AML-193 (cell line): ENCODE results near the gene MRPL50.

Source experiments
- DNase-seq, 2 experiments: peaks; one replicate each; lab custom pipeline; 2025; lab: John Stamatoyannopoulos, UW

MRPL50 gene

DNA sequence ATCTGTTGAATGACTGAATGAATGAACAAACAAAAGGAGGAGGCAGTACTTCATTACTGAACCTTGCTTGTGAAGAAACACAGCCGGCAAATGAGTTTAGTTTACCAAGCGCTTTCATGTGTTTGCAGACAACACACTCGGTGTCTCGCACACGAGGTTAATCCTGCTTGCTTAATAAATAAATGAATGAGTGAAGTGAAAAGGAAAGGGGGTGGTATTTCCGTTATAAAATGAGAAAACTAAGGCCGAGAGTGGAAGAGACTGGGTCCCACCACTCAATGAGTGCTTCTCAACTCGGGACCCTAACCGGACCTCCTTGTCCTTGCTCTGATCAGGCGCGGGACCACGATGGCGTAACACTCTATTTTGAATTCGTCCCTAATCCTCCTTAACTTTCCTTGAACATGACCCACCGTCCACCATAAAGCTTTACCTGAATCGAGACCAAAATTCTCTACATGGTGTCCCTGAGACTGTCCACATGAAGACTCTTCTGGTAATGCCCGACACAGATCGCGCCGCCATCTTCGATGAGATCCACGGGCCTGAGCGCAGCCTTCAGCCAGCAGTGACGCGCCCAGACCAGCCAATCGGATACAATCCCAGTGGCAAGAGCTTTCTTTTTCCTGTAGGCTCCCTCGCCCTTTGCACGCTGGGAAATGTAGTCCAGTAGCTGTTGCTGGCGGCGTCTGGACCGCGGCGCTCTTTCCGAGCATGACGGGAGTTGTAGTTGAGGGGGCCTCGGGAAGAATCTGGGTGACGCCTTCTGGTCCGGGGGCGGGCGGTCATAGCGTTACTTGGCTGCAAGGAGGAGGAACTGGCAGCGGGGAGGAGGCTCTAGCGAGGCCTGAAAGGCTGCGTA lies at the start of gene MRPL50, which contains the start of gene ZNF189:
Gene MRPL50 (minus strand): TSS at position 551 of the 862 bp plus-strand sequence. CDS start 26 bp downstream, at position 525.
Gene ZNF189 (plus strand): TSS at position 784 of the 862 bp plus-strand sequence. CDS start 306 bp downstream, outside the sequence.
- DNase-seq = peak; percentile 97 to 98

DNA sequence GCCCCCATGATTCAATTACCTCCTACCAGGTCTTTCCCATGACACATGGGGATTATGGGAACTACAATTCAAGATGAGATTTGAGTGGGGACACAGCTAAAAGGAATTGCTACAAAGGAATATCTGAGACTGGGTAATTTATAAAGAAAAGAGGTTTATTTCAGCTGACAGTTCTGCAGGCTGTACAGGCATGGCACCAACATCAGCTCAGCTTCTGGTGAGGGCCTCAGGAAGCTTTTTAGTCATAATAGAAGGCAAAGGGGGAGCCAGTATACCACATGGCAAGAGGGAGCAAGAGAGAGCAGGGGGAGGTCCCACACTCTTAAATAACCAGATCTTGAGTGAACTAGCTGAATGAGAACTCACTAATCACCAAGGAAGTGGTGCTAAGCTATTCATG lies 48.3 kb upstream of the MRPL50 start:
- DNase-seq = no peak

DNA sequence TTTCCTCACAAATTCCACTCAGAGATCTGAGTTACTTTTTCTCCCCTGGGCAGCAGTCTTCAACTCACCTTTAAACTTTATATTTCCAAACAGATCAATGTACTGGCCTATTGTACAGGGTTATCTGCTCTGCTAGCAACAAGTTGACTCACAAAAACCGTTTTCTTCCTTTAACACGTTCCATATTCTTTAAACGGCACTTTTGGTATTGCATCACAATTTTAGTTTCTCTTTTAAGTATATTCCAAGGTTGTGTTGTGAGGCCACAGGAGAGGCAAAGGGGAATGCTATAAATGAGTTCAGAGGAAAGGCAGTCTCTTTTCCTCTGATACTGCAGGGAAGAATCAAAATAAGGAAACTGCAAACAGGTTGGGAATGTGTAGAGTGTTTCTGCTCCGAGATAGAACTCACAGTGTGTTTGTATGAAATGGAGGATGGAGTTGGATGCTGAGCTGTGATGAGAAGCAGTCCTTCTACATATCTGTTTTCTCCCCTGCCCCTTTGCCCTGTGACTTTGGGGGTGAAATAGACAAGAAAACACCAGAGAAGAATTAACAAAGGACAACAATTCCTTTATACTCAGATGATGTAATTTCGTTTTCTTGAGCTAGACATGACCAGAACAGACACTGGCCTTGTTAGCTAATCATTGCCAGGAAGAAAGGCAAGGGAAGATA lies 47.1 kb upstream of the MRPL50 start:
- peak; percentile 4 to 5 for DNase-seq

DNA sequence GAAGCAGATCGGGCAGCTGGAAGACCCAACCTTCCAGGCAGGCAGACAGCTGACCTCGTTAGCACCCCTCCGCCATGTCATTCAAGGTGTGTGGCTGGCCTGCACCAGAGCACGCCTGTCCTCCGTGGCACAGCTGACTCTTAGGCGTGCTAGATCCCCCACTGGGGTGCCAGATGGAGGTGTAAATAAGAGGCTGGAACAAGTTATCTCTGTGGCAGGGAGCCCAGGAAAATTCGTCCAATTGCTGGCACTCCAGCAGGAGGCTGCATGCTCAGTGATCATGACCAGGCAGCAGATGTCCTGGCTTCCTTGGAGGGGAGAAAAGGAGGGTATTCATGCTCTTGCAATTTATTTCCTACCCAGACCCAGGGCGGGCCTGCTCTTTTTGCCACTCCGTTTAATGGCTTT lies 45.0 kb upstream of the MRPL50 start:
- no peak for DNase-seq

DNA sequence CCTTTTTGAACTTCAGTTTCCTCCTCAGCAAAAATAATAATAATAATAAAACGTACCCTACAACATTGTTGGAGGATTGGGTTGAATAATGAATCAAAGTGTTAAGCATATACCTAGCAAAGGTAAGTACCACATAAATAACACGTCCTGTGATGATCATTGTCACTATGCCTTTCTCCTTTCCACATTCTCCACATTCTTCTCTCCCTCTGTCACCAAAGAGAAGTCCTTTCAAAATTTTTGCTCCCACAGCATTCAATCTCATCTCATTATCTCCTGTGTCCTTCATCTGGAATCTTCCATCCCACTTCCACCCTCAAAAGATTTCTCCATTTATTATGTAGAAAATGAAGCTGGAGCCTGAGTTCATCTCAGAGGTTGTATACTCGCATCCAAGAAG lies 44.3 kb upstream of the MRPL50 start:
- no peak for DNase-seq

DNA sequence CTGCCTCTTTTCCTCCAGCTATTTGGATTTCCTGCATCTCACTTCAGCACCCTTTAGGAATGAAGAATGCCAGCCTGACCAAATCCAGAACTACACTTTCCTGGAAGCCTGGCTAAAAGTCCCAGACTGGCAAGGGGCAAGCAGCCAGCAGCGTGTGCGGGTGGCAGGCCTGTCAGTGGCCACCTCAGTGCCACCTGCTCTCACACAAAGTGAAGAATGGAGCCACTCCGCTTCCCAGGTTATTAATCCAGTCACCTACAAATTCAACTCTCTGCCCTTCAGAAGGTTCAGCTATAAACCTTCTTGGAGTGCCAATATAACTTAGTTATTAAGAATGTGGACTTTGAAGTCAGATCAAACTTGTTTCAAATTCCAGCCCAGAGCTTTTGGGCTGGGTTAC lies 43.9 kb upstream of the MRPL50 start:
- DNase-seq = no peak

DNA sequence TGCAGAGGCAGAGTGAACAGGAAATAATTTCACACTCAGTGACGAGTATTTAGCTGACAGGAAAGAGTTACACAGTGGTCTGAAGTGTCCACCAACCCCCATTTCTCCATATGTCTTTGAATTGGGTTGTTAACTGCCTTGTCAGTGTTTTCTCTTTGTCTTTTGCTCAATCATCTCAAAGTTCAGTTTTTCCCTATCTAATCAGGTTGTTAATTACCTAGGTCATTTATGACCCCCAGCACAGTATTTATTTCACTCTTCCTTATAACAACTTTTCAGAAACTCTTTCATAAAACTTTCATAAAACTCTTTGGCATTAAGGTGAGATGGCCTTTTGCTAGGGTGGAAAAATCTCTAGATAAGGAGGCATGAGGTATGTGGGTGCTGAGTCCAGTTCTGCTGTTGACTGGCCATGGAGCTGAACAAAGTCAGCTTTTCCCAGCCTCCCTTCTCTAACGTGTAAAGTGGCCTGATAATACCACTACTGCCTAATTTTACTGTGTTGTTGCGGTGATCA lies 42.4 kb upstream of the MRPL50 start:
- peak; percentile 12 to 24 for DNase-seq

DNA sequence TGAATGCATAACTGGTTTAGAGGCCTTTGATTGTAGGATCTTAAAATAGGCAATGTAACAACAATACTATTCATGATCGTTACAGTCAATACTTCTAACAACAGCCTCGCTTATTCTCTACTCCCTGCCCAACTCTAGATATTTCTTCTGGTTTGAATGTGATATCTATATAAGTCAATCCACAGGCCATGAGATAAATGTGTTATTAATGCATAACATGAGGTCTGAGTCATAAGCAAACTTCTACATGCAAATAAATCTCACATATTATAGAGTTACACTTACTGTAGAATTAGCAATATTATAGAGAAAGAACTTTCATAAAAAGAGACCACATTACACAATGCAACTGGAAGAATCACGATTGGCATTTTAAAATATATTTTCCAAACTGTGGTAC lies 40.1 kb upstream of the MRPL50 start:
- DNase-seq = no peak

DNA sequence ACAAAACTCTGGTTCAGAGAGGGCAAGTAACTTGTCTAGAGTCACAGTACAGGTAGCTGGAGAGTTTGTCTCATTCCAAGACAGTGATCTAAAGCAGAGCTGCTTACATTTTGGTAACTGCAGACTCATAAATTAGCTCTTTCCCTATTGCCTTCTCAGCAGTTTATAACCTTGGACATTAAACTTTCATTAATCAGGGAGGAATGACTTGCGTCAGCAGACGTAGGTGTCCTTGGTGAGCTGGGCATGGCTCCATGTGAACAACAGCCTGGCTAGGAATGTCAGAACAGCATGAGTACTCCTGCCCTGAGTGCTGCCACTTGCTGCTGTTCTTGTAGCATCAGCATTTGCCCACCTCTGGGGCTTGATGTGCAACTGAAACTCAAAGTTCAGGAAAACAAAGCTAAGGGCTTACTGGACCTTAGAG lies 39.4 kb upstream of the MRPL50 start:
- no peak for DNase-seq

DNA sequence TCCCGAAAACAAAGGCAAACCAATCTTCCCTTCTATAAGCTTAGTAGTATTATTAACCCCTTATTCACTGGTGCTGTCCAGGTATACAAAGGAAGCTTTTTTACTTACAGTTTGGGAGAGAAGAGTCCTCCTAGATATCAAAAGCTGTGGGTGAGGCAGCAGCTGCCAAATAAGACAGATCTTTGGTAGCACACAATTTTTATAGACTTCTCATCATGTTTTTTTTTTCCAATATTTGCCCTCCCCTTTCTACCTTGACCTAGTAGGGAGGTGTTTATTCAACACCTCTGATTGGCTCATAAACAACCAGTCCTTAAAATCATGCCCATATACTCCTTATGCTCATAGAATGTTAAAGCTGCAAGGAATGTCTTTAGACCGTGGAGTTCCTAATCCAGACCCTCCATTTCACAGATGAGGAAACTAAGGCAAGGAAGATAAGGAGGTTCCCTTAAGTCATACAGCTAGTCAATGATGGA lies 37.2 kb upstream of the MRPL50 start, which contains the start of gene ALDOB:
Gene ALDOB (minus strand): TSS at position 174 of the 479 bp plus-strand sequence. CDS start 4,887 bp downstream, outside the sequence.
- DNase-seq = no peak

DNA sequence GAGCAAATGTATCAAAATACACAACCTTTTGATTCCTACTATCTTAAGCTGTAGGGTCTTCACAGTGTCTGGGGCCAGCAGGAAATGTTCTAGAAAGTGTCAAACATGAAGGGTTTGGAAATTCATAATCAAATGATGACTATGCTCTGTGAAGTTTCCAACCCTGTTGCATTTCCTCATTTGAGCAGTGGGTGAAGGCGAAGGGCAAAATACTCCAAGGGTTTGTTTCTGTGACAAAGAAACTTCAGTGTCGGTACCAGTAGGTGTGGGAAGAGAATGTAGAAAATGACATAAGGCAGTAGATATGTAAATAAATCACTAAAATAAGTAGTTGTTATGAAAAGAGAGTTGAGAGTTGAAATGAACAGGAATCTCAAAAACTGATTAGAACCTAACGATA lies 36.6 kb upstream of the MRPL50 start:
- DNase-seq = no peak

DNA sequence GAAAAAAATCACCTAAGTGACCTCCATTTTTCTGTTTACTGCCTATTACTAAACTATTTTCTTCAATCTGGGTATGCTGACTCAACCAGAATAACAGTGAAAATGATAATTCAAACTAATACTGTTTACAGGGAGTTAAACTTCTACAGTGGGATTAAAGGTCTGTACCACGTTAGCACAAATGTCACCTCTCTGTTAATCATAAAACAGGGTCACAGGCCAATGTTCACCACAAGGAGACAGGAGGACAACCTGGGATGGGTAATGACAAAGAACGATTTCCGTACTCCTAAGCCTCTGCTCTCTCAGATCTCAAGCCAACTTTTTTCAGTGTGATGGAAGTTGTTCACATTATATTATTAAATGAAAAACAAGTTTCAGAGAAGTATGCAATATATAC lies 34.8 kb upstream of the MRPL50 start:
- DNase-seq = no peak

DNA sequence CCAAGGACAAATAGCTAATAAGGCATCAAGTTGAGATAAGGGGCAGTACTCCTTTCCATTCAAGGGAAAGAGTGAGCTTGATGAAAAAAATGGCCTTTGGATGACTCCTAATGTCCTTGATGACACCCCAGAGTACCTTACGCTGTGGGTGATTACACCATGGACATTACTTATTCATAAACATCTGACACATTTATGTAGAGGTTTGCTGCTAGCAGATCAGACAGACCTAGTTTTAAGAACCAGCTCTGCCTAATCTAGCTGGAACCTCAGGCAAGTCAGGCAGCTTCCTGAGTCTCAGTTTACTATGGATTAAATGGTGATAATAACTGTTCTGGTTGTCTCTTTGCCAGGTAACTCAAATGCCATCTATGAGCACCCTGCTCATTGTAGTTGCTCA lies 34.3 kb upstream of the MRPL50 start:
- no peak for DNase-seq

DNA sequence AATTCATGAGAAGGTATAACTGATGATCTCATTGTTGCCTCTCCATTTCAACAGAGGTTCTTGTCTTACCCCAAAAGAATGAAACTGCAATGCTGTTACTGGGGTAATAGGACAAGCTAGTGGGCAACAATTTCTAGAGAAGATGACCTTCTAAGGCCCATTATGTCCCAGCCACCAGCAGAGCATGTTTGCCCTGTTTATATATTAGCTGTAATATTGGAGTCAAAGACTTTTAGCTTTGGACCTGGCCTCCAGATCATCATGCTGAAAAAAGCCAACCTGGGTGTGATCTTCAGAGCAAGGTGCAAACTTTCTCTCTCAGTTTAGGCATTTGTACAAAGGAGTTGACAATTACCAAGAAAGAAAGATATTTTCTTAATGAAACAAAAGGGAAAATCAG lies 33.8 kb upstream of the MRPL50 start:
- no peak for DNase-seq

DNA sequence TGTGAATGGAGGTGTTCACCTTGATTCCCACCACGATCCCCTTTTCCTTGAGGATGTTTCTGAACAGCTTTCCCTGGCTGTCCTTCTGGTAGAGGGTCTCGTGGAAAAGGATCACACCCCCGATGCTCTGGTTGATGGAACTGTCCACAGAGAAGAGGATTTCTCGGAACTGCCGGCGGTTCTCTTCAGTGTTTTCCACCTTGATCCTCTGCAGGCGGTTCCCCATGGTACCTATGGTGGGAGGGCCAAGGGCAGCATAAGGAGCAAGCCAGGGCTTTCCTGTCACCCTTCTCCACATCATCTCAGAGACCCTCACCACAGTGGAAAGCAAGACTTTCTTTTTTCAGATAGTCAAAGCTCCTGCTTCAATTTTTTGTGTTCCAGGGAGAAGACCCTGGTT lies 31.3 kb upstream of the MRPL50 start:
- no peak for DNase-seq

DNA sequence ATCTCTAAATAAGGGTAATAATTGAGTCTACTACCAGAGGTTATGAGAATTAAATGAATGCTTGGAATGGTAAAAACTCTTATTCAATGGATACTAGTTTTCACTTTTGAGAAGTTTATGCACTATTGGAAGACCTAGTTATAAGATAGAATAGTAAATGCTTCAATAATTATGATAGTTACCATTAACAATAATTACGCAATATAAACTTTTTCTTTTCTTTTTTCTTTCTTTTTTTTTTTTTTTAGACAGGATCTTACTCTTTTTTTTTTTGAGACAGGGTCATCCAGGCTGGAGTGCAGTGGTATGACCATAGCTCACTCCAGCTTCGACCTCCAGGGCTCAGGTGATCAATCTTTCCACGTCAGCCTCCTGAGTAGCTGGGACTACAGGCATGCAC lies 30.5 kb upstream of the MRPL50 start:
- DNase-seq = no peak

DNA sequence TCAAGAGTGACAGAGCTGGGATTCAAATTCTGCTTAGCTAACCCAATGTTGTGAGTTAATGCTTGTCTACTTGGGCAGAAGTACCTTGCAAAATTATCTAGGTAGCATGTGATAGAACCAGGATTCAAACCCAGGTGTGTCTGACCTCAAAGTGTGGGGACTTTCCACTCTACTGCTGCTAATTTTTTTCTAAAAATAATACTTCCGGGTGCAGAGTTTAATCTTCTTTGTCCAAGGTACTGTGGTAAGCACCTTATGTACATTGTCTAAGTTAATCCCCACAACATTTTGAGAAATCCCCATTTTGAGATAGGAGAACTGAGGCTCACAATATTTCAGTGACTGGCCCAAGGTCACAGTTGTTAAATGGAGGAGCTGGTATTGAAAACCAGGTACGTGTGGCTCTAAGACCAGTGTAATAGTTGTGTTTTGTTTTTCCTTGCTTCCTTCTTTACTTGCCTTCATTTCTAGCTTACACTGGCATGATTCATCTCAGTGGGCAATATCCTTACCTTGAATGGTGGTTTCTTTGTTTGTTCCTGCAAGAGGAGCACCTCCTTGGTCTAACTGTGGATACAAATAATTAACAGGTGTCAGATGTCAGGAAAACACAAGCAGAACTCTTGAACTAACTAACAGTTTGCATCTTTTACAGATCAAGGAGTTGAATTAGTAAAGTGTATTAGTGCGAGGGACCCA lies 29.7 kb upstream of the MRPL50 start:
- DNase-seq = no peak

DNA sequence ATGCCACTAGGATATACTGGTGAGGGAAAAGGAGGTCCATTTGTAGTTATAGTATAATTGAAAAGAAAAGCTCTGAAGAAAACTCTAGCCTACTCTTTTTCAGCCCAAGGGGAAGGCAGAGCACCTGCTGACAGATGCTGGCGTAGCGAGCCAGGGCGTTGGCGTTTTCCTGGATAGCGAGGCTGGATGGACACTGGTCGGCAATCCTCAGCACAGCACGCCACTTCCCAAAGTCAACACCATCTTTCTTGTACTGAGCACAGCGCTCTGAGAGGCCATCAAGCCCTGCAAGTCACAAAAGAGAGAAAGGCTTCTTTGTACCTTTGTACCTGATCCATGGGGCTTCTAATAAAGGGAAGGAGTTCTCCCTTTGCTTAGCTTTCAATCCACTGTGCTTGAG lies 28.9 kb upstream of the MRPL50 start:
- no peak for DNase-seq

DNA sequence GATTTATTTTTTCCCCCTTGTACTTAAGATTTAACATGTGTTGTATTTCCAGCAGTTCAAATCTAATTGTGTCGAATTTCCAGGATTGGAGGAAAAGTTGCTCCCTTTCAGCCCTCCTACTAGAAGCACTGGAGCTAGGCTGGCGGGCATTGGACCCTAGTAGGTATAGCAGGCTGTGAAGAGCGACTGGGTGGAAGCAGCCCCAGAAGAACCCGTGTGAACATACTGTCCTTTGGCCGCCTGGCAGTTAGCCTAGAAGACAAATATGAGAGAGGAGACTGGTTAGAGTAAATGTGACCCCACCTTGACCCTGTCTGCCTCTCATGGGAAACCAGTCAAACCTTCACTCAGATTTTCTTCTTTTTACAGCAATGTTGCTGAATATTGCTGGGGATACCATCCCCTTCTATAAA lies 23.2 kb upstream of the MRPL50 start:
- no peak for DNase-seq

DNA sequence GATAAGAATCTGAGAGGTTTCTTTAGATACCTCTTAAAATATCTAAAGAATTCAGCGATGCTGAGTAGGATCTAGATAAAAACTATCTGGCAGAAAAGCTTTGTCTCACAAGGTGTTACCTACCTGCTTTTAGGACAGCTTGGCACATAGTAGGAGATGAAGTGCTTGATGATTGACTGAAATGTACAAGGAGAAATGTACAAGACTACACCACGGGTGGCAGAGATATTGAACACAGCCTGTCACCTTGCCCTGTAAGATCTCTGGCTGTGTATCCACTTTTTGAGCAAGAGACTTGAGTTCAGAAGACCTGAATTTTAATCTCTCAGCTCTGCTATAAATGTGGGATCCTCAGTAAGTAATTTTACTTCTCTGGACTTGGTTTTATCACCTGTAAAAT lies 21.4 kb upstream of the MRPL50 start:
- no peak for DNase-seq

DNA sequence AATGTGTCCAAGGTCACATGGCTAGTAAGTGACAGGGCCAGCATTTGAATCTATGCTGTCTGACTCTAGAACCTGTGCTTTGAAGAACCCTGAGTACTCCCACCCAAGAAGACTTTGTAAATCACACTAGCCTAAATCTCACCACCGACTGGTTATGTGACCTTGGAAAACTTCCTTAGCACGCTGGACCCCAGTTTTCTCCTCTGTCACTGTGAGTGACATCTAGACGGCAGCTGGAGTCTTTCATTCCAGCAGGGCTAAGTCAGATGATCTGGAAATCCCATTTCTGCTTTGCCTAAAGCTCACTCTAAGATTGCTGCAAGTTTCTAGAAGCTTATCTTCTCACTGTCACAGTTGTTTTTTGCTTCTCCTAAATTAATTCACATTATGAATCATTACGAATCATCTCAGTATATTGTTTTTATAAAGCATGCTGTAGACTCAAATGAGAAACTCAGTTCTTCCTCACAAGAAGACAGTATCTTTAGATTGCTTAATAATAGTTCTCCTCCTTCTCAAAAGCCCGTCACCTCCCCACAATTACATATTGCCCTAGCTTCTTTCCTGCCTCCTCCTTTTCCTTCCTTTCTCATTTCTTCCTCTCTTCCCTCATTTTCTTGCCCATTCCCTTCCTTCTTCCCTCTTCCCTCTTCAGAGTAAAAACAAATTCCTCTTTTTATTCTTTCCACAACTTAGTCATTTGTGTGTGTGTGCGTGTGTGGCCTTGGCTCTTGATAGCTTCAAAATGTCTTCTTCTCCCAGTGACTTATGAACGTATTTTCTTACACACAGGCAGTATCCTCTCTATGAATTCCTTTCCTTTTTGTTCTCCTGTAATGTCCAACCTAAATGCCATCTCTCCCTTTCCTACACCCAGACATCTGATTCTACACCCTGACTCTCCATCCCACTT lies 20.4 kb upstream of the MRPL50 start:
- DNase-seq = no peak
